IPS-20b (cell line): ENCODE results near the gene AKAP8L.

Experiments used
- H3K27ac ChIP-seq: one replicate; pipeline ENCODE4 v1.5.1; 2013; ENCODE audit warnings: low read length
- H3K27me3 ChIP-seq: 2 replicates; pipeline ENCODE4 v1.6.1; 2013; ENCODE audit warnings: mild to moderate bottlenecking, low read length, inconsistent platforms; ENCODE audit not compliant: insufficient read depth
- H3K36me3 ChIP-seq: 2 replicates; pipeline ENCODE4 v1.6.1; 2013; ENCODE audit warnings: low read depth, mild to moderate bottlenecking, inconsistent platforms, low read length, moderate library complexity; ENCODE audit not compliant: insufficient read depth
- H3K4me1 ChIP-seq: 2 replicates; pipeline ENCODE4 v1.6.1; 2013; ENCODE audit warnings: mild to moderate bottlenecking, control low read depth, inconsistent platforms, low read length, moderate library complexity; ENCODE audit not compliant: insufficient read depth
- H3K4me3 ChIP-seq: 2 replicates; pipeline ENCODE4 v1.5.1; 2013; ENCODE audit warnings: mild to moderate bottlenecking, low read length, inconsistent platforms
- H3K9ac ChIP-seq: 2 replicates; pipeline ENCODE4 v1.6.1; 2013; ENCODE audit warnings: low read depth, mild to moderate bottlenecking, inconsistent platforms, low read length, moderate library complexity
- H3K9me3 ChIP-seq: 2 replicates; pipeline ENCODE4 v1.6.1; 2013; ENCODE audit warnings: mild to moderate bottlenecking, low read depth, low read length, inconsistent platforms; ENCODE audit not compliant: insufficient read depth

Gene AKAP8L

GRCh38 chr19:15445807-15446376 is 27.1 kb upstream of the AKAP8L start:
- Histone ChIP-seq H3K27me3 (no peaks in the 10 kb centered on the region), H3K9me3 (no peaks in the 10 kb centered on the region), H3K9ac (no peak overlapping the region), H3K4me3 (no peak overlapping the region), H3K27ac (no peak overlapping the region), H3K36me3 (no peaks in the 10 kb centered on the region), H3K4me1 (no peaks in the 10 kb centered on the region; the same call in 1 of the 2 replicates)

- Histone ChIP-seq H3K9ac (no peak overlapping the region), H3K36me3 (no peaks in the 10 kb centered on the region), H3K27ac (no peak overlapping the region), H3K27me3 (no peaks in the 10 kb centered on the region), H3K9me3 (no peaks in the 10 kb centered on the region), H3K4me3 (no peak overlapping the region), H3K4me1 (no peaks in the 10 kb centered on the region; the same call in 1 of the 2 replicates)
Measured at GRCh38 chr19:15445227-15445605, 26.4 kb upstream of the AKAP8L start.

GRCh38 chr19:15444505-15445226 is 25.9 kb upstream of the AKAP8L start:
- Histone ChIP-seq H3K27ac (no peak overlapping the region), H3K27me3 (no peaks in the 10 kb centered on the region), H3K9ac (no peak overlapping the region), H3K9me3 (no peaks in the 10 kb centered on the region), H3K4me3 (no peak overlapping the region), H3K4me1 (no peaks in the 10 kb centered on the region; the same call in 1 of the 2 replicates), H3K36me3 (no peaks in the 10 kb centered on the region)

DNA sequence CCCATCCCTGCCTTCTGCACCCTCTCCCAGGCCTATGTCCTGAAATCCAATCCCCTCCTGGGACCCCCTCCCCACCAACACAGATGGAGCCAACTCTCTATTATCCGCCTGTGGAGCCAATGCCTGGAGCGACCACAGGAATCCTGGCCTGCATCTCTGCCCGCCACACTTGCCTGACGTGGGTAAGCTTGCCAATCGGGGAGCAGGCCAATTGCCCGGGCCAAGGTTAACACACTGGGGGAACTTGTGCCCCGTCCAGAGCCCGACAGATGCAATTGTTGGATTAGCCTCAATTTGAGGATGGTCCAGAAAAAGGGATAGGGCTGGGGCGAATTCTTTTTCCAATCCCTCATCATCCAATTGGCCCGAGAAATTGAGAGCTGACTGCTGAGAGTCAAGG is 25.1 kb upstream of the AKAP8L start:
- H3K36me3 ChIP-seq, result no peaks in the 10 kb centered on the region
- no peaks in the 10 kb centered on the region; the same call in 1 of the 2 replicates for H3K4me1 ChIP-seq
- H3K27ac ChIP-seq, result no peak overlapping the region
- H3K27me3 ChIP-seq, result no peaks in the 10 kb centered on the region
- H3K9me3 ChIP-seq, result no peaks in the 10 kb centered on the region
- H3K4me3 ChIP-seq, result no peak overlapping the region
- no peak overlapping the region for H3K9ac ChIP-seq

GRCh38 chr19:15443325-15443724 is 24.5 kb upstream of the AKAP8L start:
- Histone ChIP-seq H3K36me3 (no peaks in the 10 kb centered on the region), H3K27me3 (no peaks in the 10 kb centered on the region), H3K9ac (no peak overlapping the region), H3K9me3 (no peaks in the 10 kb centered on the region), H3K27ac (no peak overlapping the region), H3K4me3 (no peak overlapping the region), H3K4me1 (no peaks in the 10 kb centered on the region)

GRCh38 chr19:15442142-15442920 is 23.5 kb upstream of the AKAP8L start:
- Histone ChIP-seq H3K27me3 (no peaks in the 10 kb centered on the region), H3K9ac (no peak overlapping the region), H3K36me3 (no peaks in the 10 kb centered on the region), H3K4me3 (no peak overlapping the region), H3K27ac (no peak overlapping the region), H3K4me1 (no peaks in the 10 kb centered on the region), H3K9me3 (no peaks in the 10 kb centered on the region)

- Histone ChIP-seq H3K9me3 (no peaks in the 10 kb centered on the region), H3K27ac (no peak overlapping the region), H3K36me3 (no peaks in the 10 kb centered on the region), H3K27me3 (no peaks in the 10 kb centered on the region), H3K9ac (no peak overlapping the region), H3K4me3 (no peak overlapping the region), H3K4me1 (no peaks in the 10 kb centered on the region)
Measured at GRCh38 chr19:15441317-15441716, 22.5 kb upstream of the AKAP8L start.

DNA sequence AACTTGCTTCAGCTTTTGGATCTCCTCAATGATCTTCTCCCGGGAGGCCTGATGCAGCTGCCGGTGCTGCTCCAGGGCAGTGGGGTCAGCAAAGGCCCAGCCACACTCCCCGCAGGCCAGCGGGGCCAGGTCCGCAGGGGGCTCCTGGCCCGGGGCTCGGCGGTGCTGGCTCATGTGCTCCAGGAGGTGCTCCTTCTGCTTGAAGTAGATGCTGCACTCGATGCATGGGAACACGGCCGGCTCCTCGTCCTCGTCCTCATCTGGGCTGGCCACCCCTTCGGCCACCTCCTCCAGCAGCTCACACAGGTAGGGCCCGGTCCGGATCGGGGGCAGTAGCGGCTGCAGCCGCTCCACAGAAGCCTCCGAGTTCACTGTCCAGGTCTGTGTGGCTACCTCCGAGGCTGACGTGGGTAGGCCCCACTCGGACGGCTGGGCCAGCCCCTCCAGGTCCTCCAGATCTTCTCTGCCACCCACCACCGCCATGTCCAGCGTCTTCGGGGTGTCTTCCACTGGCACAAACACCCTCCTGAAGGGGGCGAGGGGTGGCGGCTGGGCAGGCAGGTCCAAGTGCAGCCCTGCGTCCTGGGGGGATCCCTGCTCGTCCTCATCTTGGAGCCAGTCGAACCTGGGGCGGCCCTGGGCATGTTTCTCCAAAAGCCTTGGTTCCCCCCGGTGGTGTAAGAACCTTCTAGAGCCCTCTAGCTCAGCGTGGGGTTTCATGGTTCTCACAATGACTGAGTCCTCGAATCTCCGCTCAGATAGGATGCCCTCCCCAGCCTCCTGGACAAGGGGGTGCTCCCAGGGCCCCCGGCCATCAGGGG is 21.2 kb upstream of the AKAP8L start:
- no peak overlapping the region for H3K4me3 ChIP-seq
- no peaks in the 10 kb centered on the region for H3K36me3 ChIP-seq
- H3K27ac ChIP-seq, result no peak overlapping the region
- H3K27me3 ChIP-seq, result no peaks in the 10 kb centered on the region
- H3K9me3 ChIP-seq, result no peaks in the 10 kb centered on the region
- no peaks in the 10 kb centered on the region for H3K4me1 ChIP-seq
- H3K9ac ChIP-seq, result no peak overlapping the region

GRCh38 chr19:15439078-15439799 is 20.5 kb upstream of the AKAP8L start:
- Histone ChIP-seq H3K4me3 (no peak overlapping the region), H3K27ac (no peak overlapping the region), H3K9ac (no peak overlapping the region), H3K27me3 (no peaks in the 10 kb centered on the region), H3K9me3 (no peaks in the 10 kb centered on the region), H3K4me1 (no peaks in the 10 kb centered on the region), H3K36me3 (no peaks in the 10 kb centered on the region)

DNA sequence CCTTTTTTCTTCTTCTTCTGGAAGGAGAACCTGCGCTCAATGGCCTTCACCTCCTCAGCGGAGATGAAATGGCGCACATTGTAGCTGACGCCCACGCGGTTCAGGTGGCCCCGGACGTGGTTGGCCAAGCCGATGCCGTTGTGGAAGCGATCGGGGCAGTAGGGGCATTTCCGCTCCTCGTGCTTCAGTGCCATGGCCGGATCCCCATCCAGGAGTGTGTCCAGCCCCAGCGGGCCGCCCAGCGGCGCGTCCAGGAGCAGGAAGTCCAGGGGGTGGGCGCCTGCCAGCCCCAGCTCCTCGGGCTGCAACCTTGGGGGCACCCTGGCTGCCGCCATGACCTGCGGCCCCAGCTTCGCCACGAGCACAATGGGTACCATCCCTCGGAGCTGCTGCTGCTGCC is 19.8 kb upstream of the AKAP8L start:
- no peaks in the 10 kb centered on the region for H3K4me1 ChIP-seq
- H3K4me3 ChIP-seq, result no peak overlapping the region
- no peaks in the 10 kb centered on the region for H3K36me3 ChIP-seq
- no peak overlapping the region for H3K27ac ChIP-seq
- H3K9ac ChIP-seq, result no peak overlapping the region
- H3K27me3 ChIP-seq, result no peaks in the 10 kb centered on the region
- no peaks in the 10 kb centered on the region for H3K9me3 ChIP-seq

DNA sequence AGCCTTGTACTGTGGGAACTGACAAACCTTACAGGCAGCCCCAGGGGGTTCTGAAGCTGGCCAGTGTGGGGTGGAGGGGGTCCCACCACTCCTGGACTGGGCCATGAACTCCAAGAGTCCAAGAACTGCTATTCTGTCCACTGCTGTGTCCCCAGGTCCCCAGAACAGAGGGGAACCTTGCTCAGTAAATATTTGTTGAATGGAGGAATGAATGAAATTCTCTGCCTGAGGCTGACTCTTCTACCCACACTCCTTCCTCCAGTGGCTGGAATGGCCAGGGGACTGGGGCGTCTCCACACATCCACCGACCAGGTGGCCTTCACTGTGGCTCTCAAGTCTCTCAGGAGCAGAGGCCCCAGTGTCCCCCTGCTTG is 19.3 kb upstream of the AKAP8L start:
- Histone ChIP-seq H3K9ac (no peak overlapping the region), H3K4me3 (no peak overlapping the region), H3K36me3 (no peaks in the 10 kb centered on the region), H3K27ac (no peak overlapping the region), H3K27me3 (no peaks in the 10 kb centered on the region), H3K4me1 (no peaks in the 10 kb centered on the region), H3K9me3 (no peaks in the 10 kb centered on the region)
